Tibial nerve (tissue), 4 donors: ENCODE data around the gene P3H4. TPM values are rescaled to one million over a fixed set of nuclear protein-coding genes. Genes with fewer than 3 reads are reported as not detected.

Experiments
- DNase-seq, 2 donors: peaks; one replicate each; pipeline ENCODE4 v3.0.0-alpha.2; 2019; ENCODE audit warnings: low spot score in 2 of 2
- H3K27ac ChIP-seq, 4 donors: fragments of 200-600 bp; sonication (generic) in 3 of 4; one replicate each; pipeline ENCODE4 v1.5.1; 2017 to 2019; ENCODE audit warnings: mild to moderate bottlenecking in 1 of 4
- H3K27me3 ChIP-seq, 2 donors: fragments of 200-600 bp; sonication (generic) in 1 of 2; one replicate each; pipeline versions ENCODE4 v1.5.1 to v1.6.0; 2017 to 2019
- H3K36me3 ChIP-seq, 3 donors: fragments of 200-600 bp; sonication (generic); one replicate each; pipeline ENCODE4 v1.5.1; 2018 to 2019
- H3K4me1 ChIP-seq, 4 donors: fragments of 200-600 bp; sonication (generic) in 3 of 4; one replicate each; pipeline ENCODE4 v1.5.1; 2017 to 2019
- H3K4me3 ChIP-seq, 4 donors: fragments of 200-600 bp; sonication (generic) in 3 of 4; one replicate each; pipeline ENCODE4 v1.5.1; 2017 to 2019; ENCODE audit warnings: mild to moderate bottlenecking in 1 of 4, moderate library complexity in 1 of 4
- H3K9me3 ChIP-seq, 4 donors: fragments of 200-600 bp; sonication (generic) in 3 of 4; one replicate each; pipeline ENCODE4 v1.5.1; 2017 to 2019
- EP300 ChIP-seq, 2 donors: sonication (generic); formaldehyde crosslinking; IDR thresholded peaks; one replicate each; pipeline ENCODE4 v1.6.1; 2017; ENCODE audit warnings: antibody characterized with exemption in 2 of 2, mild to moderate bottlenecking in 1 of 2
- POLR2A ChIP-seq, 2 donors: fragments of 450-650 bp; IDR thresholded peaks; one replicate each; pipeline ENCODE4 v1.6.1; 2017; ENCODE audit warnings: antibody characterized with exemption in 2 of 2, mild to moderate bottlenecking in 2 of 2, moderate library complexity in 2 of 2
- WGBS, 2 donors: methylation state at CpG; one replicate each; pipeline ENCODE4 v1.1.5; 2018; 5-methylcytosine and 5-hydroxymethylcytosine counted together
- total RNA-seq, 4 donors: library from RNA; depleted of rRNA; stranded (reverse); fragments of >200 nt; gene quantifications; one replicate each; pipeline ENCODE4 v1.1.0, GENCODE V29; 2016
- TF ChIP-seq, protein P1 (sequence below), 5 experiments: fragments of 200-600 bp in 3 of 5; fragments of 450-650 bp in 2 of 5; sonication (generic) in 3 of 5; IDR thresholded peaks; one replicate each; pipeline ENCODE4 v1.5.1; 2016 to 2019; ENCODE audit warnings: antibody characterized with exemption in 5 of 5, mild to moderate bottlenecking in 3 of 5, moderate library complexity in 2 of 5

The P3H4 gene
- total RNA-seq, 4 donors from 2014 or later, result 14.7 to 23.9 (median 22.0) TPM

DNA sequence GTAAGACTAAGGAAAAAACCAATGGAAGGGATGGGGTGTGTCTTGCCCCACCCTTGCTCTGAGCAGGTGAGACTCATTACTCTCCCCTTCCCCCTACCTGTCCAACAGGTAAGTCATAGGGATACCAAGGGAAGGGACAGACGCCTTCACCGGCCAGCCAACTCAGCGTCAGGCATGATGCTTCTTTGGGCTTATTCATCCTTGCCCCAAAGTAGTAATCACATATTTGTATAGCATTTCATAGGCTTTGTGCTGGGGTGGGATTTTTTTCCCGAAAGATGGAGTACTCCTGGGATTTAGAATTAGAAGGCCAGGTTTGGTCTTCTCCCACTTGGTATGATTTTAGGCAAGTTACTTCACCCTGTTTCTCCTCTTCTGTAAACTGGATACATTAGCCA is 24.7 kb downstream of the P3H4 start:
- WGBS, 2 donors, result 36 to 43% methylated on average over 4 of the region's 4 CpGs
- H3K9me3 ChIP-seq, result no peaks in the 10 kb centered on the region
- no peaks in the 10 kb centered on the region for H3K27me3 ChIP-seq
- H3K27ac ChIP-seq, result peak overlapping the region in 2 of 4 donors; percentile 58 to 93
- H3K36me3 ChIP-seq, result no peaks in the 10 kb centered on the region
- peaks cover 0 to 50% (median 24%) of the 10 kb centered on the region in 4 donors for H3K4me1 ChIP-seq
- DNase-seq, result no peak
- TF ChIP-seq POLR2A (IDR thresholded peaks at IDR 0.05) (no peak), EP300 (IDR thresholded peaks at IDR 0.05) (peak in 1 of 2 donors; percentile 8)
- H3K4me3 ChIP-seq, result peak overlapping the region in 2 of 4 donors; percentile 63 to 87

DNA sequence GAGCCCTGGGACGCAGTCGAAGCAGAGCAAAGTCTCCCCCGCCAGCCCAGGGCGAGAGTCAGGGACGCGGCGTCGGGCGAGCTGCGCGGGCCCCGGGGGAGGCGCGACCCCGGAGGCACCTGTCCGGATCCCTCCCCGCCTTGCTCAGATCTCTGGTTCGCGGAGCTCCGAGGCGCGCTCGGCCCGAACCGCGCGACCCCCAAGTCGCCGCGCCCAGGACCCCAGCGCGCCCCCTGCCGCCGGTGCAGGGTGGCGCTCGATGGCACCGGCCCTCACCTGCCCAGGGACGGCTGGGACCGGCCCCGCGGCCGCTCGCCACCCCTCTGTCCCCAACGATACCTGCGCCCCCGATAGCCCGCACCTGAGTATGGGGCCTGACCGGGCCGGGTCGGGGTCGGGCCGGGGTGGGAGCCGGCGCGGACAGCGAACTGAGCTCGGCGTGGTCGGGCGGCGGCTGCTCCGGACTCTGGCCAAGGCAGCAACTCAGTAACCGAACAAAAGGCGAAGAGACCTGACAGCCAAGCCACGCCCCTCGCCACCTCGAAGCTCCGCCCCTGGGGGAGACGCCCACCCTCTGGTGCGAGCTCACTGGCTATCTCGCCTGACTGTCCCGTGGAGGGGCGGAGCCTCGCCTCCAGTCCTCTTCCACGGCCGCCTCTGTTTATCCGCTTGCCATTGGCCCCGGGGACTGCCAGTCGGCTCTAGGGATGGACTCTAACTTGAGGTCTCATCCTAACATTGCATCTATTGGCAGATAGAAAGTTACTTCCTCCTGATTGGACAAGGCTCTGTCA is 25.3 kb downstream of the P3H4 start, which contains the start of gene JUP:
JUP (minus strand) TSS at position 485 of the 794 bp plus-strand sequence. CDS start 14,857 bp downstream, outside the sequence.
- Histone ChIP-seq H3K36me3 (no peaks in the 10 kb centered on the region), H3K27ac (peak within 1 kb of the TSS; percentile 65 to 93 (median 84)), H3K27me3 (no peaks in the 10 kb centered on the region), H3K4me1 (peaks cover 0 to 51% (median 26%) of the 10 kb centered on the region in 4 donors), H3K4me3 (peak within 1 kb of the TSS; percentile 63 to 87 (median 76)), H3K9me3 (no peaks in the 10 kb centered on the region)
- DNase-seq, result peak; percentile 95 to 98
- WGBS, 2 donors, result 0 to 1% methylated on average over 20 to 31 of the region's 79 CpGs
- TF ChIP-seq EP300 (IDR thresholded peaks at IDR 0.05) (peak; percentile 68 to 96), POLR2A (IDR thresholded peaks at IDR 0.05) (peak; percentile 79 to 99)
- TF ChIP-seq, protein P1, sequence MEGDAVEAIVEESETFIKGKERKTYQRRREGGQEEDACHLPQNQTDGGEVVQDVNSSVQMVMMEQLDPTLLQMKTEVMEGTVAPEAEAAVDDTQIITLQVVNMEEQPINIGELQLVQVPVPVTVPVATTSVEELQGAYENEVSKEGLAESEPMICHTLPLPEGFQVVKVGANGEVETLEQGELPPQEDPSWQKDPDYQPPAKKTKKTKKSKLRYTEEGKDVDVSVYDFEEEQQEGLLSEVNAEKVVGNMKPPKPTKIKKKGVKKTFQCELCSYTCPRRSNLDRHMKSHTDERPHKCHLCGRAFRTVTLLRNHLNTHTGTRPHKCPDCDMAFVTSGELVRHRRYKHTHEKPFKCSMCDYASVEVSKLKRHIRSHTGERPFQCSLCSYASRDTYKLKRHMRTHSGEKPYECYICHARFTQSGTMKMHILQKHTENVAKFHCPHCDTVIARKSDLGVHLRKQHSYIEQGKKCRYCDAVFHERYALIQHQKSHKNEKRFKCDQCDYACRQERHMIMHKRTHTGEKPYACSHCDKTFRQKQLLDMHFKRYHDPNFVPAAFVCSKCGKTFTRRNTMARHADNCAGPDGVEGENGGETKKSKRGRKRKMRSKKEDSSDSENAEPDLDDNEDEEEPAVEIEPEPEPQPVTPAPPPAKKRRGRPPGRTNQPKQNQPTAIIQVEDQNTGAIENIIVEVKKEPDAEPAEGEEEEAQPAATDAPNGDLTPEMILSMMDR (IDR thresholded peaks at IDR 0.05), result peak; percentile 34 to 83 (median 58)

DNA sequence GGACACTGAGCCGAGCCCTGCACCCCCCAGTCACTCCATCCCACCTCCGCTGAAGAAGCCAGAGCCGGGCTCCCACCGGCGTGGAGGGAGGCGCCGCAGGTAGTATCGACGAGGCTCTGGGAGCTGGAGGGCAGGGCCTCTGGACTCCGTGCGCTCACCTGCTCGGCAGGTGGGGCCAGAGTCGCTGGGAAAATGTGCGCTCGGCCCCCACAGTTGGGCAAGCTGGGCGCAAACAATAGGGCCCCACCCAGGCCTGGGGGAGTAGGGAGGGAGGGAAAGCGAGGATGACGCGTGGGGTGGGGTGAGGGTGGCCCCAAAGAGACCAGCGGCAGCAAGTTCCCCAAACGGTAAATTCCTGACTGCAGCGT is 25.9 kb downstream of the P3H4 start:
- H3K36me3 ChIP-seq, result no peaks in the 10 kb centered on the region
- TF ChIP-seq EP300 (IDR thresholded peaks at IDR 0.05), result no peak
- no peak for TF ChIP-seq POLR2A (IDR thresholded peaks at IDR 0.05)
- TF ChIP-seq, protein P1 (IDR thresholded peaks at IDR 0.05), result no peak
- peaks cover 0 to 53% (median 27%) of the 10 kb centered on the region in 4 donors for H3K4me1 ChIP-seq
- H3K4me3 ChIP-seq, result peak overlapping the region; percentile 63 to 87 (median 76)
- H3K9me3 ChIP-seq, result no peaks in the 10 kb centered on the region
- WGBS, 2 donors, result 1% methylated on average over 15 to 17 of the region's 22 CpGs
- no peaks in the 10 kb centered on the region for H3K27me3 ChIP-seq
- DNase-seq, result no peak
- H3K27ac ChIP-seq, result peak overlapping the region; percentile 65 to 93 (median 84)

DNA sequence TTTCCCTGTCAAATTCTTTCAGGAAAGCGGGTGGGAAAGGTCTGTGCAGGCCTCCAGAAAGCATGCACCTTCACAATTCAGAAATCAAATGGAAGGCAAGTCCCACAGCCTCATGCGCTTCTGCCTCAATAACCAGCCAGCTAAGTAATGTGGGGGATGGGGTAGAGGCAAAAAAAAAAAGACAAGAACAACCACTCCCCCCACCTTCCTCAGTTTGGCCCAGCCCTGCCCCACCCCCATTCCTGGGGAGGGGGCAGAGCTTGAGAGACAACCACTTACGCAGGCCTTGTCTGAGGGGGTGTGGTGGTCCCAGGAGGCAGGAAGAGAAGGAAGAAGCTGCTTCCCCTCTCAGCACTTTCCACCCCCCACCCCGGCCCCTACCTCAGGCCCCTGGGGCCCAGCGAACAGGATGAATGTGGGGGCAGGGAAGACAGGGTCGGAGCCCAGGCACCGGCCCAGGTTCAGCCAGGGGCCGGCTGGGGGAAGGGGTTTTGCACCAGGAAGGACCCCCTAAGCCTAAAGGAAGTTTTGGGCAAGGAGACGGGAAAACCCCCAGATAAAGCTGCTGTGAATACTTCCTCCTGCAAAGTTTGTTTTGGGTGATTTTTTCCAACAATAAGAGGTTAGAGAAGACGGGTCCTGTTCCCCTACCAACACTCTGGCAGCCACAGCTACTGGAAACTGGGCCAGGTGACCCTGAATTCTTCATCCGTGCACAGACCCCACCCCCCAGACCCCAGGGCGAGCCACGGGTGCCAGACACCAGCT is 26.5 kb downstream of the P3H4 start:
- 17 to 26% methylated on average over 10 to 13 of the region's 13 CpGs for WGBS, 2 donors
- Histone ChIP-seq H3K27me3 (no peaks in the 10 kb centered on the region), H3K4me1 (peaks cover 0 to 53% (median 27%) of the 10 kb centered on the region in 4 donors), H3K4me3 (peak overlapping the region; percentile 63 to 87 (median 76)), H3K27ac (peak overlapping the region; percentile 65 to 93 (median 84)), H3K36me3 (no peaks in the 10 kb centered on the region), H3K9me3 (no peaks in the 10 kb centered on the region)
- TF ChIP-seq, protein P1 (IDR thresholded peaks at IDR 0.05), result no peak
- TF ChIP-seq EP300 (IDR thresholded peaks at IDR 0.05), result peak in 1 of 2 donors; percentile 35
- no peak for DNase-seq

DNA sequence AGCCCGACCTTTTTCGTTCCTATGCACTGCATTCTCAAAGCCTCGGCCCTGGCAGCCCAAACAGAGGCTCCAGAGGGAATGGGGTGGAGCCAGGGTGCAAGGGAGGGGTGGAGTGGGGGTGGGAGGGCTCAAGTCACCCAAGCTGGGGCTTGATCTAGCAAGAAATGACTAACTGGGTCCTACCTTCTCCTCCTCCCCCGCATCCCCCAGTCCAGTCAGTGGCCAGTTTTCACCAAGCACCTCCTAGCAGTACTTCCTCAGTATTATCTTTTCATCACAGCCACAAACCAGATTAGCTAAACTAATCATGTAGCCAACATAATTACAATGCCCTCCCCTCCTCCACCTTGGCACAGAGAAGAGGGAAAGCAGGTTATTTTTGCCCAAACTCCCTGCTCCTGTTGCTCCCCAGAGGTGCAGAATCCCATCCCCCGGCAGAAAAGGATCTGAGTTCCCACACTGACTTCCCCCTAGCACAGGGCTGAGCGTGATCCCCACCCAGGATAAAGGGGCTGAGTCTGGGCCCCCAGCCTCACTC is 27.5 kb downstream of the P3H4 start:
- WGBS, 2 donors, result 54 to 57% methylated on average over 6 of the region's 6 CpGs
- H3K4me1 ChIP-seq, result peaks cover 0 to 57% (median 27%) of the 10 kb centered on the region in 4 donors
- H3K27me3 ChIP-seq, result no peaks in the 10 kb centered on the region
- TF ChIP-seq EP300 (IDR thresholded peaks at IDR 0.05) (no peak), POLR2A (IDR thresholded peaks at IDR 0.05) (no peak)
- TF ChIP-seq, protein P1 (IDR thresholded peaks at IDR 0.05), result no peak
- no peaks in the 10 kb centered on the region for H3K36me3 ChIP-seq
- peak overlapping the region in 3 of 4 donors; percentile 82 to 93 (median 87) for H3K27ac ChIP-seq
- no peaks in the 10 kb centered on the region for H3K9me3 ChIP-seq
- H3K4me3 ChIP-seq, result peak overlapping the region in 1 of 4 donors; percentile 87
- DNase-seq, result no peak
